HepG2 (cell line): ENCODE measurements around the gene CACNA2D1. TPM values are rescaled to one million over a fixed set of nuclear protein-coding genes. Genes with fewer than 3 reads are reported as not detected.

ENCODE experiments used
- ATAC-seq: fragments of 200-7000 bp; cut with Tn5 transposase; 3 replicates; pipeline ENCODE4 v1.9.1; 2020; ENCODE audit warnings: mild to moderate bottlenecking, moderate library complexity
- BruUV-seq: library from RNA; stranded (reverse); fragments of 400-500 nt; replicated peaks from 2 replicates; lab custom pipeline; 2021; lab: Mats Ljungman, UMichigan
- CTCF ChIA-PET: fragments of 300-600 bp; formaldehyde crosslinking; extraction: SDS; loops from one replicate; lab custom pipeline; 2021; ENCODE audit warnings: low total read pairs, inconsistent platforms, low intra/inter-chr PET ratio; lab: Yijun Ruan, JAX
- POLR2A ChIA-PET: fragments of 350-600 bp; sonication (Branson Sonifier 250); formaldehyde crosslinking; loops from one replicate; lab custom pipeline; 2020; ENCODE audit warnings: antibody characterized with exemption, inconsistent platforms; lab: Yijun Ruan, JAX
- DNase-seq: peaks from one replicate; pipeline ENCODE4 v3.0.0-alpha.2; 2015; ENCODE audit warnings: low spot score
- FAIRE-seq: peaks from 3 replicates; lab custom pipeline; 2011; peaks lifted over from hg19 to GRCh38; lab: Jason Lieb, UNC
- H2AFZ ChIP-seq: one replicate; pipeline ENCODE4 v1.6.1; 2011; ENCODE audit warnings: low read length, inconsistent platforms
- H3K27ac ChIP-seq: fragments of 300-600 bp; 3 replicates; pipeline ENCODE4 v1.8.0; 2011; ENCODE audit warnings: mixed run types, mild to moderate bottlenecking, mixed read lengths, low read length, inconsistent platforms; ENCODE audit not compliant: insufficient read depth; ENCODE audit errors: extremely low read length
- H3K27me3 ChIP-seq, 2 experiments: fragments of 200-600 bp in 1 of 2; 2 replicates in 1 of 2; 3 replicates in 1 of 2; pipeline versions ENCODE4 v1.6.0 to v1.8.0; 2011; ENCODE audit warnings: low read length in 2 of 2, mild to moderate bottlenecking in 2 of 2, moderate library complexity in 2 of 2, inconsistent platforms in 1 of 2; ENCODE audit not compliant: insufficient read depth in 2 of 2, control insufficient read depth in 1 of 2
- H3K36me3 ChIP-seq, 2 experiments: fragments of 200-600 bp in 1 of 2; replicated peaks in 1 of 2; 2 replicates in 1 of 2; 3 replicates in 1 of 2; pipeline versions ENCODE4 v1.5.1 to v1.8.0; 2011; ENCODE audit warnings: low read length in 2 of 2, inconsistent platforms in 1 of 2; ENCODE audit not compliant: insufficient read depth in 2 of 2, control insufficient read depth in 1 of 2
- H3K4me1 ChIP-seq: 2 replicates; pipeline ENCODE4 v1.5.1; 2012; ENCODE audit warnings: low read length, inconsistent platforms; ENCODE audit not compliant: insufficient read depth
- H3K4me2 ChIP-seq: 2 replicates; pipeline ENCODE4 v1.6.0; 2011; ENCODE audit warnings: low read depth, low read length, inconsistent platforms
- H3K4me3 ChIP-seq, 3 experiments: fragments of 200-600 bp in 1 of 3; sonication (generic), shearing (Covaris generic) in 1 of 3; replicated peaks in 1 of 3; 2 replicates each; pipeline ENCODE4 v1.5.1; 2011 to 2016; ENCODE audit warnings: low read length in 3 of 3, inconsistent platforms in 2 of 3, low read depth in 2 of 3, mild to moderate bottlenecking in 2 of 3, control low read depth in 1 of 3, mixed read lengths in 1 of 3; ENCODE audit not compliant: insufficient read depth in 1 of 3
- H3K79me2 ChIP-seq: one replicate; pipeline ENCODE4 v1.6.1; 2011; ENCODE audit warnings: low read length, inconsistent platforms; ENCODE audit not compliant: insufficient read depth
- H3K9ac ChIP-seq: 2 replicates; pipeline ENCODE4 v1.6.0; 2011; ENCODE audit warnings: mild to moderate bottlenecking, low read depth, low read length, inconsistent platforms; ENCODE audit not compliant: insufficient read depth
- H3K9me3 ChIP-seq: 2 replicates; pipeline ENCODE4 v1.5.1; 2012; ENCODE audit warnings: mild to moderate bottlenecking, low read length
- H4K20me1 ChIP-seq: 2 replicates; pipeline ENCODE4 v1.6.0; 2011; ENCODE audit warnings: inconsistent platforms, mild to moderate bottlenecking, low read length, moderate library complexity; ENCODE audit not compliant: insufficient read depth
- KLF13 ChIP-seq: sonication (generic); formaldehyde crosslinking; IDR thresholded peaks from 2 replicates; pipeline ENCODE4 v1.4.0; 2020; ENCODE audit warnings: mild to moderate bottlenecking, missing genetic modification reagents
- KLF9 ChIP-seq: IDR thresholded peaks from 2 replicates; pipeline ENCODE4 v1.6.1; 2016; ENCODE audit warnings: low read depth
- RFXAP ChIP-seq: sonication (generic); formaldehyde crosslinking; IDR thresholded peaks from 2 replicates; pipeline ENCODE4 v1.4.0; 2020; ENCODE audit warnings: missing genetic modification reagents, borderline replicate concordance
- SNAPC2 ChIP-seq: sonication (generic); formaldehyde crosslinking; IDR thresholded peaks from 2 replicates; pipeline ENCODE4 v1.8.1; 2022; ENCODE audit warnings: mild to moderate bottlenecking, missing genetic modification reagents
- U2AF2 ChIP-seq: fragments of 200-400 bp; formaldehyde crosslinking; IDR thresholded peaks from 2 replicates; pipeline ENCODE4 v1.6.1; 2017; ENCODE audit warnings: low read depth, mild to moderate bottlenecking, low read length
- XRCC5 ChIP-seq: fragments of 200-400 bp; formaldehyde crosslinking; optimal IDR thresholded peaks from 2 replicates; pipeline ENCODE3; 2017; ENCODE audit warnings: mild to moderate bottlenecking, low read length
- ZNF180 ChIP-seq: sonication (generic); formaldehyde crosslinking; IDR thresholded peaks from 2 replicates; pipeline ENCODE4 v1.4.0; 2020; ENCODE audit warnings: low read depth, missing genetic modification reagents, borderline replicate concordance
- ZNF468 ChIP-seq: sonication (generic); formaldehyde crosslinking; IDR thresholded peaks from 2 replicates; pipeline ENCODE4 v1.8.0; 2022; ENCODE audit warnings: mild to moderate bottlenecking, moderate library complexity, missing genetic modification reagents
- ZNF607 ChIP-seq: sonication (generic); formaldehyde crosslinking; IDR thresholded peaks from 2 replicates; pipeline ENCODE4 v1.5.1; 2020; ENCODE audit warnings: missing genetic modification reagents, mild to moderate bottlenecking, borderline replicate concordance
- ZSCAN9 ChIP-seq: IDR thresholded peaks from 2 replicates; pipeline ENCODE4 v1.6.1; 2016; ENCODE audit warnings: borderline replicate concordance
- in situ Hi-C: cut with HindIII; loops from 2 replicates; pipeline ENCODE4 v1.10.0; 2017; ENCODE audit warnings: low pct_unique_long_range_greater_than_20kb; ENCODE audit not compliant: extremely low pct_ligation_motif_present
- intact Hi-C: fragments of 100-400 bp; cut with micrococcal nuclease; formaldehyde crosslinking; loops from one replicate; pipeline ENCODE4 v1.10.0; 2022; ENCODE audit not compliant: unreplicated experiment
- polyA plus RNA-seq, 8 experiments: library from polyadenylated mRNA; depleted of rRNA in 3 of 8; stranded (reverse) in 7 of 8; unstranded in 1 of 8; fragments of >200 nt; fragmentation: Illumina TruSeq in 4 of 8; extraction: Trizol in 4 of 8; gene quantifications; 2 replicates each; pipeline versions ENCODE4 v1.2.1 to v1.2.3, GENCODE V29; 2011 to 2016; ENCODE audit warnings: low read depth in 4 of 8, missing spikeins in 1 of 8, mixed read lengths in 1 of 8; ENCODE audit not compliant: insufficient read depth in 1 of 8
- total RNA-seq, 5 experiments: library from RNA; depleted of rRNA; stranded (reverse); fragments of >200 nt; fragmentation: Illumina TruSeq; extraction: Trizol; gene quantifications; 2 replicates each; pipeline ENCODE4 v1.2.3, GENCODE V29; 2016; ENCODE audit warnings: low read depth in 1 of 5
- TF ChIP-seq, protein P1 (sequence below): IDR thresholded peaks from 2 replicates; pipeline ENCODE4 v1.6.1; 2016; ENCODE audit warnings: missing genetic modification reagents, missing compliant biosample characterization
- TF ChIP-seq, protein P2 (sequence below): IDR thresholded peaks from 2 replicates; pipeline ENCODE4 v1.6.1; 2016; ENCODE audit warnings: low read depth, borderline replicate concordance
- TF ChIP-seq, protein P3 (sequence below): sonication (generic); formaldehyde crosslinking; IDR thresholded peaks from 2 replicates; pipeline ENCODE4 v1.4.0; 2020; ENCODE audit warnings: missing genetic modification reagents
- TF ChIP-seq, protein P4 (sequence below): sonication (generic); formaldehyde crosslinking; IDR thresholded peaks from 2 replicates; pipeline ENCODE4 v1.8.0; 2022; ENCODE audit warnings: missing genetic modification reagents, mild to moderate bottlenecking, inconsistent platforms, borderline replicate concordance
- TF ChIP-seq, protein P5 (sequence below): IDR thresholded peaks from 2 replicates; pipeline ENCODE4 v1.6.1; 2016; ENCODE audit warnings: missing biosample characterization, missing genetic modification reagents, low read depth
- TF ChIP-seq, protein P6 (sequence below): sonication (generic); formaldehyde crosslinking; IDR thresholded peaks from 2 replicates; pipeline ENCODE4 v1.8.1; 2023; ENCODE audit warnings: mild to moderate bottlenecking, moderate library complexity, missing genetic modification reagents

The CACNA2D1 gene
- total and polyA plus RNA-seq, 2 of the 13 experiments (the other 11 are each of a cell fraction or from before 2014, with no cell fraction given) = not detected

DNA sequence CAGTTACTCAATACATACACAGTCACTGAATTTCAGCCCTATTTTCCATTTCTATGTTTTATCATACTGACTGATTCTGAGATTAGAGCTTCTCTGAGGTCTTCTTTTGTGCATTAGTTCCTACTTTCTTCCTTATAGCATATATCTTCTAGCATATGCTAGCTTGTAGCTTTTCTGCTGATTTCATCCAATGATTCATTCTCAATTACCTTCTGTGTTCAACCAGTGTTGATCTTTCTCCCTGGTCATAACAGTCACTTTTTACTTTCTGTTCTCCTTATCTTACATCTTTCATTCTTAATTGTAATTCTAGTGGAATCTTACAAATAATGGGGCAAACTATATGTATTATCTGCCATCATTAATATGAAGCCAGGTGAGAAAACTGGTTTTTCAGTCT lies 514.2 kb downstream of the CACNA2D1 start:
- H2AFZ ChIP-seq = no peak overlapping the region
- H3K4me2 ChIP-seq = no peak overlapping the region
- no peak for DNase-seq
- no peaks in the 10 kb centered on the region for H3K36me3 ChIP-seq
- H3K9ac ChIP-seq = no peak overlapping the region
- H3K27me3 ChIP-seq = no peaks in the 10 kb centered on the region
- H3K4me3 ChIP-seq = no peak overlapping the region
- no peaks in the 10 kb centered on the region for H3K4me1 ChIP-seq
- H3K9me3 ChIP-seq = no peaks in the 10 kb centered on the region
- no peak for ATAC-seq
- no peaks in the 10 kb centered on the region for H3K79me2 ChIP-seq
- H4K20me1 ChIP-seq = no peaks in the 10 kb centered on the region
- intact Hi-C loops (no loop called here), in situ Hi-C loops (no loop called here)
- POLR2A ChIA-PET = no interaction called here
- no peak overlapping the region for H3K27ac ChIP-seq
- CTCF ChIA-PET = no interaction called here
- BruUV-seq = no TSS peak
- TF ChIP-seq, protein P1, sequence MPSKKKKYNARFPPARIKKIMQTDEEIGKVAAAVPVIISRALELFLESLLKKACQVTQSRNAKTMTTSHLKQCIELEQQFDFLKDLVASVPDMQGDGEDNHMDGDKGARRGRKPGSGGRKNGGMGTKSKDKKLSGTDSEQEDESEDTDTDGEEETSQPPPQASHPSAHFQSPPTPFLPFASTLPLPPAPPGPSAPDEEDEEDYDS (CRISPR knock-in tag) = no peak
- TF ChIP-seq, protein P2, sequence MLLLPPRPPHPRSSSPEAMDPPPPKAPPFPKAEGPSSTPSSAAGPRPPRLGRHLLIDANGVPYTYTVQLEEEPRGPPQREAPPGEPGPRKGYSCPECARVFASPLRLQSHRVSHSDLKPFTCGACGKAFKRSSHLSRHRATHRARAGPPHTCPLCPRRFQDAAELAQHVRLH = no peak
- TF ChIP-seq ZNF468 (CRISPR knock-in tag) (no peak), KLF9 (no peak), RFXAP (CRISPR knock-in tag) (no peak), U2AF2 (no peak), KLF13 (CRISPR knock-in tag) (no peak), ZSCAN9 (CRISPR knock-in tag) (no peak), ZNF607 (no peak), XRCC5 (no peak), SNAPC2 (CRISPR knock-in tag) (no peak), ZNF180 (CRISPR knock-in tag) (no peak)
- TF ChIP-seq, protein P3, sequence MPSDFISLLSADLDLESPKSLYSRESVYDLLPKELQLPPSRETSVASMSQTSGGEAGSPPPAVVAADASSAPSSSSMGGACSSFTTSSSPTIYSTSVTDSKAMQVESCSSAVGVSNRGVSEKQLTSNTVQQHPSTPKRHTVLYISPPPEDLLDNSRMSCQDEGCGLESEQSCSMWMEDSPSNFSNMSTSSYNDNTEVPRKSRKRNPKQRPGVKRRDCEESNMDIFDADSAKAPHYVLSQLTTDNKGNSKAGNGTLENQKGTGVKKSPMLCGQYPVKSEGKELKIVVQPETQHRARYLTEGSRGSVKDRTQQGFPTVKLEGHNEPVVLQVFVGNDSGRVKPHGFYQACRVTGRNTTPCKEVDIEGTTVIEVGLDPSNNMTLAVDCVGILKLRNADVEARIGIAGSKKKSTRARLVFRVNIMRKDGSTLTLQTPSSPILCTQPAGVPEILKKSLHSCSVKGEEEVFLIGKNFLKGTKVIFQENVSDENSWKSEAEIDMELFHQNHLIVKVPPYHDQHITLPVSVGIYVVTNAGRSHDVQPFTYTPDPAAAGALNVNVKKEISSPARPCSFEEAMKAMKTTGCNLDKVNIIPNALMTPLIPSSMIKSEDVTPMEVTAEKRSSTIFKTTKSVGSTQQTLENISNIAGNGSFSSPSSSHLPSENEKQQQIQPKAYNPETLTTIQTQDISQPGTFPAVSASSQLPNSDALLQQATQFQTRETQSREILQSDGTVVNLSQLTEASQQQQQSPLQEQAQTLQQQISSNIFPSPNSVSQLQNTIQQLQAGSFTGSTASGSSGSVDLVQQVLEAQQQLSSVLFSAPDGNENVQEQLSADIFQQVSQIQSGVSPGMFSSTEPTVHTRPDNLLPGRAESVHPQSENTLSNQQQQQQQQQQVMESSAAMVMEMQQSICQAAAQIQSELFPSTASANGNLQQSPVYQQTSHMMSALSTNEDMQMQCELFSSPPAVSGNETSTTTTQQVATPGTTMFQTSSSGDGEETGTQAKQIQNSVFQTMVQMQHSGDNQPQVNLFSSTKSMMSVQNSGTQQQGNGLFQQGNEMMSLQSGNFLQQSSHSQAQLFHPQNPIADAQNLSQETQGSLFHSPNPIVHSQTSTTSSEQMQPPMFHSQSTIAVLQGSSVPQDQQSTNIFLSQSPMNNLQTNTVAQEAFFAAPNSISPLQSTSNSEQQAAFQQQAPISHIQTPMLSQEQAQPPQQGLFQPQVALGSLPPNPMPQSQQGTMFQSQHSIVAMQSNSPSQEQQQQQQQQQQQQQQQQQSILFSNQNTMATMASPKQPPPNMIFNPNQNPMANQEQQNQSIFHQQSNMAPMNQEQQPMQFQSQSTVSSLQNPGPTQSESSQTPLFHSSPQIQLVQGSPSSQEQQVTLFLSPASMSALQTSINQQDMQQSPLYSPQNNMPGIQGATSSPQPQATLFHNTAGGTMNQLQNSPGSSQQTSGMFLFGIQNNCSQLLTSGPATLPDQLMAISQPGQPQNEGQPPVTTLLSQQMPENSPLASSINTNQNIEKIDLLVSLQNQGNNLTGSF (CRISPR knock-in tag) = no peak
- TF ChIP-seq, protein P4, sequence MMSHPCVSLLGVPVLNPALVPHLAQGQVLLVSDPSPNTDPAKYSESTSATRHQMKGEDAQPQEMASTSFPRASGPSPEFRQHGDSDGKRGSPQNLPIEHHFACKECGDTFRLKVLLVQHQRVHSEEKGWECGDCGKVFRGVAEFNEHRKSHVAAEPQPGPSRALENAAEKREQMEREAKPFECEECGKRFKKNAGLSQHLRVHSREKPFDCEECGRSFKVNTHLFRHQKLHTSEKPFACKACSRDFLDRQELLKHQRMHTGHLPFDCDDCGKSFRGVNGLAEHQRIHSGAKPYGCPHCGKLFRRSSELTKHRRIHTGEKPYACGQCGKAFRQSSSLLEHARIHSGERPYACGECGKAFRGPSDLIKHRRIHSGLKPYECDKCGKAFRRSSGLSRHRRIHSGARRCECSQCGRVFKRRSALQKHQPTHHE (CRISPR knock-in tag) = no peak
- TF ChIP-seq, protein P5, sequence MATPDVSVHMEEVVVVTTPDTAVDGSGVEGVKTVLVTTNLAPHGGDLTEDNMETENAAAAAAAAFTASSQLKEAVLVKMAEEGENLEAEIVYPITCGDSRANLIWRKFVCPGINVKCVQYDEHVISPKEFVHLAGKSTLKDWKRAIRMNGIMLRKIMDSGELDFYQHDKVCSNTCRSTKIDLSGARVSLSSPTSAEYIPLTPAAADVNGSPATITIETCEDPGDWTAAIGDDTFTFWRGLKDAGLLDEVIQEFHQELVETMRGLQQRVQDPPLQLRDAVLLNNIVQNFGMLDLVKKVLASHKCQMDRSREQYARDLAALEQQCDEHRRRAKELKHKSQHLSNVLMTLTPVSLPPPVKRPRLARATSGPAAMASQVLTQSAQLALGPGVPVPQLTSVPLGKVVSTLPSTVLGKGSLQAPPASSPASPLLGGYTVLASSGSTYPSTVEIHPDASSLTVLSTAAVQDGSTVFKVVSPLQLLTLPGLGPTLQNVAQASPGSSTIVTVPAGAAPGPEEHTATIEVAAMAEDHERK = no peak
- TF ChIP-seq, protein P6, sequence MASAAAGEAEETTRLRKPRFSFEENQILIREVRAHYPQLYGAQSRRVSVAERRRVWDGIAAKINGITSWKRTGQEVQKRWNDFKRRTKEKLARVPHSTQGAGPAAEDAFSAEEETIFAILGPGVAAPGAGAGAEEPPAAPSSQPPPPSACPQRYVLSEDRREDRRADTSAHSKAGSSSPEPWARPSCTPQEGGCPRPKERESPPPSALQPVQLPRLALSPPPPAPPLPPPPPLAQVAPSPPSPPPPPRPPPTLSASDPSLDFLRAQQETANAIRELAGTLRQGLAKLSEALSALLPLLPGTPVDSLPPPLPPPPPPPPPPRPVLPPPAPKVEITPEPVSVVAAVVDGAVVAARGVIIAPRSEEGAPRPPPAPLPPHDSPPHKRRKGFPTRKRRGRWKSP = no peak
- TF ChIP-seq, all 625 proteins: peak for 0
- no peak for FAIRE-seq
